Superior temporal gyrus (tissue), 1 donor: ENCODE data around the gene GPRIN3.

Experiments used
- DNase-seq: peaks from one replicate; pipeline ENCODE4 v3.0.0-alpha.2; 2016; ENCODE audit errors: extremely low spot score

The GPRIN3 gene

GRCh38 chr4:89307446-89308160, at the start of gene GPRIN3:
GPRIN3 (minus strand) TSS chr4:89307800; CDS start chr4:89250110, 57,690 bp downstream.
- no peak for DNase-seq

- DNase-seq = no peak
Observed at GRCh38 chr4:89357340-89357739, 49.7 kb upstream of the GPRIN3 start.

GRCh38 chr4:89356086-89356485, 48.5 kb upstream of the GPRIN3 start:
- DNase-seq = no peak

GRCh38 chr4:89353514-89353913, 45.9 kb upstream of the GPRIN3 start:
- DNase-seq = no peak

- DNase-seq = no peak
Observed at GRCh38 chr4:89352541-89352940, 44.9 kb upstream of the GPRIN3 start.

- DNase-seq = no peak
Observed at GRCh38 chr4:89351201-89351600, 43.6 kb upstream of the GPRIN3 start.

GRCh38 chr4:89347363-89348025, 39.9 kb upstream of the GPRIN3 start:
- DNase-seq = no peak

GRCh38 chr4:89344571-89344970, 37.0 kb upstream of the GPRIN3 start:
- no peak for DNase-seq

GRCh38 chr4:89338206-89338605, 30.6 kb upstream of the GPRIN3 start:
- DNase-seq = no peak

- DNase-seq = no peak
Observed at GRCh38 chr4:89337681-89338080, 30.1 kb upstream of the GPRIN3 start.

GRCh38 chr4:89336818-89337420, 29.3 kb upstream of the GPRIN3 start:
- DNase-seq = no peak

- DNase-seq = no peak
Observed at GRCh38 chr4:89334830-89335229, 27.2 kb upstream of the GPRIN3 start.

GRCh38 chr4:89334311-89334710, 26.7 kb upstream of the GPRIN3 start:
- DNase-seq = no peak

- DNase-seq = no peak
Observed at GRCh38 chr4:89331686-89332544, 24.3 kb upstream of the GPRIN3 start.

- no peak for DNase-seq
Observed at GRCh38 chr4:89331197-89331596, 23.6 kb upstream of the GPRIN3 start.

GRCh38 chr4:89329280-89329679, 21.7 kb upstream of the GPRIN3 start:
- DNase-seq = no peak

GRCh38 chr4:89324671-89325070, 17.1 kb upstream of the GPRIN3 start:
- DNase-seq = no peak

GRCh38 chr4:89322671-89323070, 15.1 kb upstream of the GPRIN3 start:
- DNase-seq = no peak

- no peak for DNase-seq
Observed at GRCh38 chr4:89319756-89320155, 12.2 kb upstream of the GPRIN3 start.

GRCh38 chr4:89316931-89317366, 9.3 kb upstream of the GPRIN3 start:
- no peak for DNase-seq

GRCh38 chr4:89316211-89316610, 8.6 kb upstream of the GPRIN3 start:
- DNase-seq = no peak

- DNase-seq = no peak
Observed at GRCh38 chr4:89314291-89314690, 6.7 kb upstream of the GPRIN3 start.
